HT1080 (cell line): ENCODE measurements around the gene SLC18A2. TPM values are rescaled to one million over a fixed set of nuclear protein-coding genes. Genes with fewer than 3 reads are reported as not detected.
"Not testable (repeated sequence)": the region's sequence is repeated elsewhere in the genome, so short reads cannot be mapped to it uniquely, and the experiment has no call there.

Experiments
- DNase-seq: peaks from one replicate; pipeline ENCODE4 v3.0.0-alpha.2; 2015; ENCODE audit warnings: low read depth
- polyA plus RNA-seq, 2 experiments: library from polyadenylated mRNA; depleted of rRNA; stranded (reverse); fragments of >200 nt; gene quantifications; 2 replicates each; pipeline ENCODE4 v1.2.3, GENCODE V29; 2015
- total RNA-seq: library from RNA; depleted of rRNA; stranded (reverse); fragments of >200 nt; shearing (Covaris generic); gene quantifications from 2 replicates; pipeline ENCODE4 v1.2.3, GENCODE V29; 2014; rRNA removed

Gene SLC18A2
- not detected in 2 replicates for total RNA-seq
- 0.01 TPM in 1 of 2 replicates, not detected in the other for polyA plus RNA-seq (2015; cell fraction: cytosol; rRNA removed)
- polyA plus RNA-seq (2015; cell fraction: nucleus; rRNA removed), result not detected in 2 replicates

GRCh38 chr10:117240621-117241529 lies at the start of gene SLC18A2:
TSS of gene SLC18A2 (plus strand) at chr10:117241114. CDS start at chr10:117241694, 580 bp downstream.
- DNase-seq, result no peak

DNA sequence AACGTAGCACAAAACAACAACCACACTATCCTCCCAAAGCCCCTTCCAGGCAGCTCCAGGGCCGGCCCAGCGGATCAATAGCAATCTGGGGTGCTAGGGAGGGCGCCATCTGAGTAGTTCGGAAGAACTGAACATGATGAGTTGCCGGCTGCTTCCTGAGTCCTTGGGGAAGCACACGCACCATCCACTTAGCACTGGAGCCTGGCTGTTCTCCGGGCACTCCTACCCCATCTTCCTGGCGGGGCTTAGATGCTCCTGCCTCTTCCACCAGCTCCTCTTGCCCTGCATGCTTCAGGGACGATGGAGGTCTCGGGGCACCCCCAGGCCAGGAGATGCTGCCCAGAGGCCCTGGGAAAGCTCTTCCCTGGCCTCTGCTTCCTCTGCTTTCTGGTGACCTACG lies 43.7 kb upstream of the SLC18A2 start, which contains the start of gene KCNK18:
Gene KCNK18, plus strand, starts transcription at position 301 of the 400 bp plus-strand sequence. Its CDS starts 0 bp downstream, at position 301.
- no peak for DNase-seq

DNA sequence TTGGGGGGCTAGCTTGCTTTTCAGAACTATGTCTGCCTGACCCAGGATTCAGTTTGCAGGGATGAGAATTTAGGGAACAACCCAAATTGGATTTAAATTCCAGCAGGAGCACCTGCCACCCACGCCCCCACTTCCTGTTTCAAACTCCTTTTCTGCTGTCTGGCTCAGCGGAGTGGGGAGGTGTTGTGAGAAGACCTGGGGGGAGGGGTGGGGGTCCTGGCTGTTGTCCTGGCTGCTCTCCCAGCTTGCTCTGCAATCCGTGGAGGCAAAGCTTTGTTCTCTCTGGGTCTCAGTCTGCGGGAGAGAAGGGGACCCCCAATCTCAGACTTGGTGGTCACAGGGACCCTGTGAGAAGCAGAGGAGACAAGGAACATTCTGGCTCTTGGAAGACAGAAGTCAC lies 42.8 kb upstream of the SLC18A2 start:
- no peak for DNase-seq

DNA sequence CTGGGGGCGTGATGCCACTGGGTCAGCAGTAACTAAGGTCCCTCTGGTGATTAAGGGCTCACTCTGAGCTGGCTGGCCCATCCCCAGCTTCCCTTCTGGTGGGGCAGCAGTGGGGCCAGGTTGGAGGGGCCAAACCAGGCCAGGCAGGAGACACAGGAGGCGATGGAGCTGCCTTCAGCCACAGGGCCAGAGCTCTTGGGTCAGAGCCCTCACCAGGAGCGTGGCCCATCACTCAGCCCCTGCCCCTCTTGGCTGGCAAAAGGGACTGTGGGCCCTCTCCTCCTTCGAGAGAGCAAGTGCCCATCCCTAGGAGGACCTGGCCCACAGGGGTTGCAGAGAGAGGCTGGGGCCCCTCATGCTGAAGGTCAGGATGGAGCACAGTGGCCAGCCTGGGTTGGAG lies 39.1 kb upstream of the SLC18A2 start:
- no peak for DNase-seq

DNA sequence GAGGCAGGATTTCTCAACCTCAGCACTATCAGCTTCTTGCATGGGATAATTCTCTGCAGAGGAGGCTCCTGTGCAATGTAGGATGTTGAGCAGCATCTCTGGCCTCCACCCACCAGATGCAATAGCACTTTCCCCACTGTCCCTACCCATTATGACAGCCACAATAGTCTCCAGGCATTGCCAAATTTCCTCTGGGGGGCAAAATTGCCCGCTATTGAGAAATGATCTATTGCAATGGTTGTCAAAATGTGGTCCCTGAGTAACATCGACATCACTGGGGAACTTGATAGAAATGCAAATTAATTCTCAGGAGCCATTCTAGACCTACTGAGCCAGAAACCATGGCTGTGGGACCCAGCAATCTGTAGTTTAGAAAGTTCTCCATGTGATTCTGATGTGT lies 36.6 kb upstream of the SLC18A2 start:
- DNase-seq, result no peak

- no peak for DNase-seq
These were observed 28.7 kb upstream of the SLC18A2 start for GRCh38 chr10:117212176-117212575.

GRCh38 chr10:117214401-117214800 lies 26.5 kb upstream of the SLC18A2 start:
- DNase-seq, result peak; percentile 7

DNA sequence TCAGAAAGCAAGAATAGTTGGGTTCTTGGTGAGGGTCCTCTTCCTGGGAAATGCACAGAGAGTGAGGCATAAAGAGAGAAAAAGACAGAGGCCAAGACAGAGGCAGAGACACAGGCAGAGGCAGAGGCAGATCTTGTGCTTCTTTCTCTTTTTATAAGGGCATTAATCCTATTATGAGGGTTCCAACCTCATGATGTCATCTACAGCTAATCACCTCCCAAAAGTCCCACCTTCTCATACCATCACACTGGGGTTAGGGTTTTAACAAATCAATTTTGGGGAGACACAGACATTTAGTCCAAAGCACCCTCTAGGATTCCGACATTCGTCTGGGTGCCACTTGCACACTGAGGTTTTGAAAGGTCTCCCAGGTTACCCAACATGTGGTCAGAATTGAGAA lies 25.8 kb upstream of the SLC18A2 start:
- no peak for DNase-seq

GRCh38 chr10:117216028-117216427 lies 24.9 kb upstream of the SLC18A2 start:
- DNase-seq, result no peak

- peak; percentile 52 for DNase-seq
These were observed 24.2 kb upstream of the SLC18A2 start for GRCh38 chr10:117216611-117217195.

DNA sequence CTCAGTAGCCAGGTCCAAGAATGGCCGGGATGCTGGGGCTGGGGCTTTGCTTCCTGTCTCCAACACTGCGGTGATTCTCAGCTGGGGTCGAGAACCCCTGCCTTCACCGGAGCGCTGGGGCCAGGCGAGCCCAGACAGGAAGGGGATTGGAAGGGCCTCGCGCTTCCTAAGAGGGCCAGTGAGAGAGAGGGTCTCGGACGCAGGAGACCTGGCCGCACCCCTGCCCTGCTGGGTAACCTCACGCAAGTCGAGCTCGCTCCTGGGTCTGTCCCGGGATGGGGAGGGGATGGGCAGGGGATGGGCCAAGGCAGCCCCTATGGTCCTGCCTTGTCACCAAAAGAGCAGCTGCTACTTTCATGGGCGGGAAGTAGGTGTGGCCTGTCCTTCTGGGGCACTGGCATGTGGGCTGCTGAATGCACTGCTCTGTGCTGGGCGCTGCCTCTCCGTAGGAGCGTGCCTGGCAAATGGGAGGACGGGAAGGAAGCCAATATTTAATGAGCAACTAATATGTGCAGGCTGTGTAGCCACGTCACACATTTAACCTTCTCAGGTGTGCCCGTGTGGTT lies 23.6 kb upstream of the SLC18A2 start:
- no peak for DNase-seq

DNA sequence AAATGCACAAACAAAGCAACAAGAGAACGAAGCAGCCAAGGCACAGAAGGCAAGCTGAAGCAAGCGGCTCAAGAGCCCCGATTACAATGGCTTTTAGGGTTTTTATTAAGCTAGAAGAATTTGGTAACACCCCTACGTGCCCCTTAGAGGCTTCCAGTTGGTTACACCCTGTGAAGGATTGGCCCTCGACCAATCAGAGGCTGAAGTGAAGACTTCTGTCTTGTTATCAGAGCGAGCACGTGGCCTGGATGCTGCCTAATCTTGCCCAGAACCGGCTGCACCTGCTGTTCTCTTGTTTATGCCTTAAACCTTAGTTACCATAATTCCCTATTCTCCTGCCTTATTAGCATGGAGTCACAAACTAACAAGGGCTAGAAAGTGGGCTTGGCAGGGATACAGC lies 22.3 kb upstream of the SLC18A2 start:
- no peak for DNase-seq

DNA sequence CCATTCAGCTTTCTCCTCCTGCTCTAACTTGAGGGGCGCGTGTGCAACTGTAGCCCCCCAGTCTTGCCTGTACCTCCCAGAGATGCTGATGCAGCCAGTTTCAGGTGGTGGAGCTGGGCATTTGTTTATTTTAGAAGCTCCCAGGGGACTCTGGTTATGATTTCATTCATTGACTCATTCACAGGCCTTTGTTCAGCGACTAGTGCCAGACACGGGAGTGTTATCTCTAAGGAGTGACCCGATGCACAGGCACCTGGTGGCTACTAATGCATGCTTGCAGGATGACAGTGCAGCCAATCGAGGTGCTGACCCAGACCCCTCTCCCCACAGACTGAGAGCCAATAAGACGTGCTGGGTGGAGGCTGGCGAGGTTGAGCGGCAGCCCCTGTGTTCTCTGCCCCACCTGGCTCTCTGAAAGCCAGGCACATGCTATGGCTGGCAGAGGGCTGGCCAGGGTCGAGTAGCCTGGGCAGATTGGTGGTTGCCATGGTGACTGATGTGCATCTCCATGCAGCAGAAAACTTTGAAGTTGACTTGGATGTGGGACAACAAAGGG lies 19.7 kb upstream of the SLC18A2 start:
- DNase-seq, result peak; percentile 68

GRCh38 chr10:117222552-117222951 lies 18.4 kb upstream of the SLC18A2 start:
- no peak for DNase-seq

DNA sequence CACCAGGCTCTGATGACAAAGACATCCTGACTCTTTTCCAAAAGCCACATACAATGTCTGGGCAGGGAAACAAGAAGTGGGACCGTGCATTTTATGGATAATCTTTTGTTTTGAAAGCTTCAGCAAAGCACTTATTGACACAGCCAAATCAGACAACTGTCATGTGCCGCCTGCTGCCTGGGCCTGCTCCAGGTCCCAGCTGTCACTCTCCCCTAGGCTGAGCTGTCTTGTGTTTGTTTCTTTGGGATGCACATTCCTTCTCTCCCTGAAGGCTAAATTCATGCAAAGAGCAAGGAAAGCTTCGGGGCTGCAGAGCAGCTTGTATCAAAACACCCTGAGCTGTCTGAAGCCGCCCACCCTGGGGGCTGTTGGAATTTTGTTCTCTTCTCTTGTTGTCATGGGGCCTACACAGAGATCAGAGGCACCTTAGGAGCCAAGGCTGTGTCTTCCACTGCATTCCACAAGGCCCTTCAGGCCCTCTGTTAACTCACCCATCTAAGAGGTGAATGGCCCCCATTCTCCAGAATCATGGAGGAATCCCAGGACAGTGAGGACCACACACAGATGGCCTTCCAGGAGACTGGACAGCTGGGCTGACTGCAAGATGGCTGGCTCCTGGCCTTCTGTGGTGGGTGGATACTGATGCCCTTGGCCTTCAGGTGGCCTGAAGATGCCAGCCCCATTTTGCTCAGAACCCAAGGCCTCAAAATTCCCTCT lies 17.8 kb upstream of the SLC18A2 start:
- no peak for DNase-seq

- DNase-seq, result no peak
These were observed 17.1 kb upstream of the SLC18A2 start for GRCh38 chr10:117223693-117224430.

- no peak for DNase-seq
These were observed 16.0 kb upstream of the SLC18A2 start for GRCh38 chr10:117224881-117225280.

GRCh38 chr10:117226813-117227451 lies 14.0 kb upstream of the SLC18A2 start:
- peak; percentile 60 for DNase-seq

GRCh38 chr10:117228210-117228609 lies 12.7 kb upstream of the SLC18A2 start:
- DNase-seq, result no peak

DNA sequence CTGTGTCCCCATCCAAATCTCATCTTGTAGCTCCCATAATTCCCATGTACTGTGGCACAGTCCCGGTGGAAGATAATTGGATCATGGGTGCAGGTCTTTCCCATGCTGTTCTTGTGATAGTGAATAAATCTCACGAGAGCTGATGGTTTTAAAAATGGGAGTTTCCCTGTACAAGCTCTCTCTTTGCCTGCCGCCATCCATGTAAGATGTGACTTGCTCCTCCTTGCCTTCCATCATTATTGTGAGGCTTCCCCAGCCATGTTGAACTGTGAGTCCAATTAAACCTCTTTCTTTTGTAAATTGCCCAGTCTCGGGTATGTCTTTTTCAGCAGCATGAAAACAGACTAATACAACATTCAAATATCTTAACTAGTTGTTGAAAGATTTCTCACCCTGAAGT lies 10.8 kb upstream of the SLC18A2 start:
- not testable (repeated sequence) for DNase-seq
